ENCODE measurements around the gene CHEK2.
"Not testable (repeated sequence)": the region's sequence is repeated elsewhere in the genome, so short reads cannot be mapped to it uniquely, and the experiment has no call there.

The CHEK2 gene

GRCh38 chr22:28741200-28741784, 328 bp downstream of the CHEK2 start:
- no peak for DNase-seq (ENCODE audit: low read depth)

- DNase-seq (ENCODE audit: low read depth): not testable (repeated sequence)
Measured at GRCh38 chr22:28738876-28739275, 2.7 kb downstream of the CHEK2 start.

GRCh38 chr22:28737701-28738100, 3.9 kb downstream of the CHEK2 start:
- DNase-seq (ENCODE audit: low read depth): no peak

- DNase-seq (ENCODE audit: low read depth): no peak
Measured at GRCh38 chr22:28736301-28737155, 5.1 kb downstream of the CHEK2 start.

- no peak for DNase-seq (ENCODE audit: low read depth)
Measured at GRCh38 chr22:28734393-28734792, 7.2 kb downstream of the CHEK2 start.

GRCh38 chr22:28730179-28730578, 11.4 kb downstream of the CHEK2 start:
- DNase-seq (ENCODE audit: low read depth): no peak

- DNase-seq (ENCODE audit: low read depth): no peak
Measured at GRCh38 chr22:28728621-28729313, 12.9 kb downstream of the CHEK2 start.

- no peak for DNase-seq (ENCODE audit: low read depth)
Measured at GRCh38 chr22:28728002-28728401, 13.6 kb downstream of the CHEK2 start.

- DNase-seq (ENCODE audit: low read depth): no peak
Measured at GRCh38 chr22:28718044-28718443, 23.6 kb downstream of the CHEK2 start.

GRCh38 chr22:28716686-28717085, 24.9 kb downstream of the CHEK2 start:
- DNase-seq (ENCODE audit: low read depth): no peak

- no peak for DNase-seq (ENCODE audit: low read depth)
Measured at GRCh38 chr22:28715611-28716010, 26.0 kb downstream of the CHEK2 start.

GRCh38 chr22:28714043-28714628, 27.5 kb downstream of the CHEK2 start:
- no peak for DNase-seq (ENCODE audit: low read depth)

- DNase-seq (ENCODE audit: low read depth): no peak
Measured at GRCh38 chr22:28711820-28712777, 29.5 kb downstream of the CHEK2 start.

GRCh38 chr22:28711341-28711740, 30.3 kb downstream of the CHEK2 start:
- DNase-seq (ENCODE audit: low read depth): no peak

- no peak for DNase-seq (ENCODE audit: low read depth)
Measured at GRCh38 chr22:28710576-28711191, 30.9 kb downstream of the CHEK2 start.

- DNase-seq (ENCODE audit: low read depth): no peak
Measured at GRCh38 chr22:28710107-28710506, 31.5 kb downstream of the CHEK2 start.

- DNase-seq (ENCODE audit: low read depth): no peak
Measured at GRCh38 chr22:28706845-28707244, 34.8 kb downstream of the CHEK2 start.

GRCh38 chr22:28703436-28703835, 38.2 kb downstream of the CHEK2 start:
- no peak for DNase-seq (ENCODE audit: low read depth)

GRCh38 chr22:28702891-28703290, 38.7 kb downstream of the CHEK2 start:
- DNase-seq (ENCODE audit: low read depth): no peak

- DNase-seq (ENCODE audit: low read depth): not testable (repeated sequence)
Measured at GRCh38 chr22:28693041-28693760, 48.4 kb downstream of the CHEK2 start.
